Measurements from ENCODE around the gene TNS3. TPM values are rescaled to one million over a fixed set of nuclear protein-coding genes. Genes with fewer than 3 reads are reported as not detected.

The TNS3 gene
- polyA plus RNA-seq, 1 of the 3 experiments (the other 2 are of a cell fraction) = 72.3 TPM

DNA sequence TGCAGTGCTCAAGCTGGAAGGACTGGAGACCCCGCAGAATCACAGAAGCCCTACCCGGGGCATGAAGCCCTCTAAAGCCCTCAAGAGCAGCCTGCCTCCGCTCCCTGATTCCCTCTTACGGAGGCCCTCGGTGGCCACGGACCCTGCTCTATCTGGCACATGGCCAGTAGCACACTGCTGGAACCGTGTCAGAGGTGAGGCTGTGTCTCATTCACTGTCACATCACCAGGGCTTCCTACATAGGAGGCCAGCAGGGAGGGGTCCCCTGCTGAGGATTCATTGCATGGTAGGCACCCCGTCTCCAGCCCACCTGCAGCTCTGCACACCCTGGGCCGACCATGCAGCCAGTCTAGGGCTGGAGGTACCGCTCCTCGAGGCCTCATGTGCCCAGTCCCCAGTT lies 259.2 kb downstream of the TNS3 start:
- H3K4me2 ChIP-seq = no peak overlapping the region
- H3K79me2 ChIP-seq (ENCODE audit: insufficient read depth) = 0 out of 2 replicates have a peak, but pooled peaks cover 3% of the 10 kb centered on the region
- H3F3A ChIP-seq (replicated peaks; ENCODE audit: insufficient read depth) = peaks cover 16% of the 10 kb centered on the region
- DNase-seq = no peak
- H3K27ac ChIP-seq (ENCODE audit: low read depth in 2 of 2, low read length in 1 of 2) = no peak overlapping the region
- H3K9me3 ChIP-seq = no peaks in the 10 kb centered on the region
- H2AFZ ChIP-seq (ENCODE audit: low read depth) = no peak overlapping the region
- POLR2A ChIA-PET = no interaction called here
- H4K20me1 ChIP-seq (ENCODE audit: insufficient read depth) = no peaks in the 10 kb centered on the region; the same call in 1 of the 2 replicates
- peaks cover 18 to 19% of the 10 kb centered on the region in 2 experiments for H3K4me1 ChIP-seq (ENCODE audit: control insufficient read depth in 1 of 2, insufficient read depth in 2 of 2, low read depth in 1 of 2, low read length in 1 of 2)
- H3K9me2 ChIP-seq = no peaks in the 10 kb centered on the region
- H3K9ac ChIP-seq = no peak overlapping the region
- H3K27me3 ChIP-seq (ENCODE audit: insufficient read depth) = no peaks in the 10 kb centered on the region
- CTCF ChIA-PET = no interaction called here
- H3K36me3 ChIP-seq (replicated peaks in 1 of 2; ENCODE audit: control insufficient read depth in 1 of 2, insufficient read depth in 2 of 2, low read length in 1 of 2) = peaks cover 42 to 55% of the 10 kb centered on the region in 2 experiments
- no peak overlapping the region for H3K4me3 ChIP-seq (ENCODE audit: low read depth in 2 of 2, low read length in 1 of 2)
- 90% methylated on average over 8 of the region's 11 CpGs for WGBS (ENCODE audit: low lambda C conversion rate)
- no peak for TF ChIP-seq JUND (IDR thresholded peaks at IDR 0.05)
- TF ChIP-seq, protein P1, sequence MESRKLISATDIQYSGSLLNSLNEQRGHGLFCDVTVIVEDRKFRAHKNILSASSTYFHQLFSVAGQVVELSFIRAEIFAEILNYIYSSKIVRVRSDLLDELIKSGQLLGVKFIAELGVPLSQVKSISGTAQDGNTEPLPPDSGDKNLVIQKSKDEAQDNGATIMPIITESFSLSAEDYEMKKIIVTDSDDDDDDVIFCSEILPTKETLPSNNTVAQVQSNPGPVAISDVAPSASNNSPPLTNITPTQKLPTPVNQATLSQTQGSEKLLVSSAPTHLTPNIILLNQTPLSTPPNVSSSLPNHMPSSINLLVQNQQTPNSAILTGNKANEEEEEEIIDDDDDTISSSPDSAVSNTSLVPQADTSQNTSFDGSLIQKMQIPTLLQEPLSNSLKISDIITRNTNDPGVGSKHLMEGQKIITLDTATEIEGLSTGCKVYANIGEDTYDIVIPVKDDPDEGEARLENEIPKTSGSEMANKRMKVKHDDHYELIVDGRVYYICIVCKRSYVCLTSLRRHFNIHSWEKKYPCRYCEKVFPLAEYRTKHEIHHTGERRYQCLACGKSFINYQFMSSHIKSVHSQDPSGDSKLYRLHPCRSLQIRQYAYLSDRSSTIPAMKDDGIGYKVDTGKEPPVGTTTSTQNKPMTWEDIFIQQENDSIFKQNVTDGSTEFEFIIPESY (IDR thresholded peaks at IDR 0.05; ENCODE audit: borderline replicate concordance, low read depth) = no peak
- no peak for TF ChIP-seq FOXM1 (IDR thresholded peaks at IDR 0.05; ENCODE audit: low read depth)
- TF ChIP-seq, protein P2, sequence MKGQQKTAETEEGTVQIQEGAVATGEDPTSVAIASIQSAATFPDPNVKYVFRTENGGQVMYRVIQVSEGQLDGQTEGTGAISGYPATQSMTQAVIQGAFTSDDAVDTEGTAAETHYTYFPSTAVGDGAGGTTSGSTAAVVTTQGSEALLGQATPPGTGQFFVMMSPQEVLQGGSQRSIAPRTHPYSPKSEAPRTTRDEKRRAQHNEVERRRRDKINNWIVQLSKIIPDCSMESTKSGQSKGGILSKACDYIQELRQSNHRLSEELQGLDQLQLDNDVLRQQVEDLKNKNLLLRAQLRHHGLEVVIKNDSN (IDR thresholded peaks at IDR 0.05; ENCODE audit: borderline replicate concordance, low read depth) = no peak
- TF ChIP-seq TAF1 (IDR thresholded peaks at IDR 0.05; ENCODE audit: borderline replicate concordance, low read depth, low read length) = no peak
- TF ChIP-seq, protein P3, sequence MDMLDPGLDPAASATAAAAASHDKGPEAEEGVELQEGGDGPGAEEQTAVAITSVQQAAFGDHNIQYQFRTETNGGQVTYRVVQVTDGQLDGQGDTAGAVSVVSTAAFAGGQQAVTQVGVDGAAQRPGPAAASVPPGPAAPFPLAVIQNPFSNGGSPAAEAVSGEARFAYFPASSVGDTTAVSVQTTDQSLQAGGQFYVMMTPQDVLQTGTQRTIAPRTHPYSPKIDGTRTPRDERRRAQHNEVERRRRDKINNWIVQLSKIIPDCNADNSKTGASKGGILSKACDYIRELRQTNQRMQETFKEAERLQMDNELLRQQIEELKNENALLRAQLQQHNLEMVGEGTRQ (IDR thresholded peaks at IDR 0.05; ENCODE audit: borderline replicate concordance, low read depth, low read length) = no peak
- TF ChIP-seq NRF1 (IDR thresholded peaks at IDR 0.05; ENCODE audit: low read depth, low read length) = no peak
- no peak for TF ChIP-seq MEF2A (IDR thresholded peaks at IDR 0.05; ENCODE audit: borderline replicate concordance, low read depth)
- TF ChIP-seq, protein P4, sequence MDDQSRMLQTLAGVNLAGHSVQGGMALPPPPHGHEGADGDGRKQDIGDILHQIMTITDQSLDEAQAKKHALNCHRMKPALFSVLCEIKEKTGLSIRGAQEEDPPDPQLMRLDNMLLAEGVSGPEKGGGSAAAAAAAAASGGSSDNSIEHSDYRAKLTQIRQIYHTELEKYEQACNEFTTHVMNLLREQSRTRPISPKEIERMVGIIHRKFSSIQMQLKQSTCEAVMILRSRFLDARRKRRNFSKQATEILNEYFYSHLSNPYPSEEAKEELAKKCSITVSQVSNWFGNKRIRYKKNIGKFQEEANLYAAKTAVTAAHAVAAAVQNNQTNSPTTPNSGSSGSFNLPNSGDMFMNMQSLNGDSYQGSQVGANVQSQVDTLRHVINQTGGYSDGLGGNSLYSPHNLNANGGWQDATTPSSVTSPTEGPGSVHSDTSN (IDR thresholded peaks at IDR 0.05) = no peak

DNA sequence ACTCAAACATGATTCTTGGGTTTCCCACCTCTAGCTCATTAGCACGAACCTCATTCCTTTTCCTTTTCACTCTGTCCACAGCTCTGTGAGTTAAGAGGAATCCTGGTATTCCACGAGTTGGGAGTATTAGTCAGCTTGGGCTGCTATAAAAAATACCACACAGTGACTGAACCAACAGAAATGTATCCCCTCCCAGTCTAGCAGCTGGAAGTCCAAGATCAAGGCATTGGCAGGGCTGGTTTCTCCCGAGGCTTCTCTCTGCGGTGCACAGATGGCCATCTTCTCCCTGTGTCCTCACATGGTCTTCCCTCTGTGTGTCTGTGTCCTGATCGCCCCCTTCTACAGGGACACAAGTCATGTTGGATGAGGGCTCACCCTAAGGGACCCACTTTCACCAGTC lies 261.6 kb downstream of the TNS3 start:
- TF ChIP-seq, protein P5, sequence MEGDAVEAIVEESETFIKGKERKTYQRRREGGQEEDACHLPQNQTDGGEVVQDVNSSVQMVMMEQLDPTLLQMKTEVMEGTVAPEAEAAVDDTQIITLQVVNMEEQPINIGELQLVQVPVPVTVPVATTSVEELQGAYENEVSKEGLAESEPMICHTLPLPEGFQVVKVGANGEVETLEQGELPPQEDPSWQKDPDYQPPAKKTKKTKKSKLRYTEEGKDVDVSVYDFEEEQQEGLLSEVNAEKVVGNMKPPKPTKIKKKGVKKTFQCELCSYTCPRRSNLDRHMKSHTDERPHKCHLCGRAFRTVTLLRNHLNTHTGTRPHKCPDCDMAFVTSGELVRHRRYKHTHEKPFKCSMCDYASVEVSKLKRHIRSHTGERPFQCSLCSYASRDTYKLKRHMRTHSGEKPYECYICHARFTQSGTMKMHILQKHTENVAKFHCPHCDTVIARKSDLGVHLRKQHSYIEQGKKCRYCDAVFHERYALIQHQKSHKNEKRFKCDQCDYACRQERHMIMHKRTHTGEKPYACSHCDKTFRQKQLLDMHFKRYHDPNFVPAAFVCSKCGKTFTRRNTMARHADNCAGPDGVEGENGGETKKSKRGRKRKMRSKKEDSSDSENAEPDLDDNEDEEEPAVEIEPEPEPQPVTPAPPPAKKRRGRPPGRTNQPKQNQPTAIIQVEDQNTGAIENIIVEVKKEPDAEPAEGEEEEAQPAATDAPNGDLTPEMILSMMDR (IDR thresholded peaks at IDR 0.05) = no peak
- TF ChIP-seq SIN3A (IDR thresholded peaks at IDR 0.05; ENCODE audit: borderline replicate concordance, low read depth, low read length) (no peak), NRF1 (IDR thresholded peaks at IDR 0.05; ENCODE audit: low read depth, low read length) (no peak), SMC3 (IDR thresholded peaks at IDR 0.05; ENCODE audit: low read depth, low read length) (no peak), TEAD4 (IDR thresholded peaks at IDR 0.05; ENCODE audit: borderline replicate concordance, insufficient read depth) (no peak), GABPA (IDR thresholded peaks at IDR 0.05; ENCODE audit: low read depth) (no peak), JUND (IDR thresholded peaks at IDR 0.05) (no peak)
- TF ChIP-seq, protein P4 (IDR thresholded peaks at IDR 0.05) = no peak
- DNase-seq = no peak
- Histone ChIP-seq H3K4me1 (ENCODE audit: control insufficient read depth in 1 of 2, insufficient read depth in 2 of 2, low read depth in 1 of 2, low read length in 1 of 2) (no peaks in the 10 kb centered on the region), H3K9me3 (no peaks in the 10 kb centered on the region), H3K9me2 (no peaks in the 10 kb centered on the region), H3K27ac (ENCODE audit: low read depth in 2 of 2, low read length in 1 of 2) (no peak overlapping the region), H2AFZ (ENCODE audit: low read depth) (no peak overlapping the region), H3K9ac (no peak overlapping the region), H3K79me2 (ENCODE audit: insufficient read depth) (0 out of 2 replicates have a peak, but pooled peaks cover 3% of the 10 kb centered on the region), H3K36me3 (replicated peaks in 1 of 2; ENCODE audit: control insufficient read depth in 1 of 2, insufficient read depth in 2 of 2, low read length in 1 of 2) (peaks cover 52 to 59% of the 10 kb centered on the region in 2 experiments), H3K4me3 (ENCODE audit: low read depth in 2 of 2, low read length in 1 of 2) (no peak overlapping the region), H3K4me2 (no peak overlapping the region), H3K27me3 (ENCODE audit: insufficient read depth) (no peaks in the 10 kb centered on the region), H3F3A (replicated peaks; ENCODE audit: insufficient read depth) (no peaks in the 10 kb centered on the region), H4K20me1 (ENCODE audit: insufficient read depth) (no peaks in the 10 kb centered on the region)
- POLR2A ChIA-PET = no interaction called here
- CTCF ChIA-PET = no interaction called here
- 88% methylated on average over 5 of the region's 5 CpGs for WGBS (ENCODE audit: low lambda C conversion rate)

Data from SK-N-SH (cell line).